ENCODE results near the gene GPR173. TPM values are rescaled to one million over a fixed set of nuclear protein-coding genes. Genes with fewer than 3 reads are reported as not detected.
A peak's percentile ranks its signal among the peaks of the same experiment; 100 is the strongest.

Gene GPR173
- total RNA-seq, 1 experiment from 2014 or later: 7.3 TPM

- H3K27me3 Mint-ChIP-seq (ENCODE audit: low read depth): no peaks in the 10 kb centered on the region
- H3K36me3 Mint-ChIP-seq: no peaks in the 10 kb centered on the region
- no peaks in the 10 kb centered on the region for H3K9me3 Mint-ChIP-seq
- H3K27ac Mint-ChIP-seq: no peak overlapping the region
- CTCF ChIA-PET: no interaction called here
- peak overlapping the region; percentile 79 for H3K4me3 Mint-ChIP-seq
- TF ChIP-seq ZNF671 (CRISPR knock-in tag; IDR thresholded peaks at IDR 0.05) (no peak), USF2 (CRISPR knock-in tag; IDR thresholded peaks at IDR 0.05) (no peak), SP1 (CRISPR knock-in tag; conservative IDR thresholded peaks at IDR 0.05) (no peak), FOXJ3 (CRISPR knock-in tag; IDR thresholded peaks at IDR 0.05; ENCODE audit: borderline replicate concordance) (no peak), ZNF232 (CRISPR knock-in tag; IDR thresholded peaks at IDR 0.05) (no peak), ZNF281 (CRISPR knock-in tag; IDR thresholded peaks at IDR 0.05) (no peak), ATF2 (CRISPR knock-in tag; IDR thresholded peaks at IDR 0.05; ENCODE audit: borderline replicate concordance, low read depth) (no peak), KAT7 (CRISPR knock-in tag; IDR thresholded peaks at IDR 0.05; ENCODE audit: borderline replicate concordance) (no peak), ZMAT4 (CRISPR knock-in tag; IDR thresholded peaks at IDR 0.05) (no peak), GABPB1 (CRISPR knock-in tag; IDR thresholded peaks at IDR 0.05) (no peak), ATF3 (CRISPR knock-in tag; conservative IDR thresholded peaks at IDR 0.05) (no peak), TCF7 (CRISPR knock-in tag; IDR thresholded peaks at IDR 0.05; ENCODE audit: low read depth) (no peak), FOXP1 (CRISPR knock-in tag; IDR thresholded peaks at IDR 0.05; ENCODE audit: borderline replicate concordance) (no peak), JAZF1 (CRISPR knock-in tag; IDR thresholded peaks at IDR 0.05) (no peak), TEAD1 (CRISPR knock-in tag; IDR thresholded peaks at IDR 0.05) (no peak), ATF1 (CRISPR knock-in tag; IDR thresholded peaks at IDR 0.05) (no peak), SMAD4 (CRISPR knock-in tag; IDR thresholded peaks at IDR 0.05) (no peak), GTF2I (CRISPR knock-in tag; conservative IDR thresholded peaks at IDR 0.05) (no peak)
- peaks cover 14% of the 10 kb centered on the region for H3K4me1 Mint-ChIP-seq
- POLR2A ChIA-PET: no interaction called here
- no peak for DNase-seq (ENCODE audit: low spot score)
- no peak for ATAC-seq
Measured at GRCh38 chrX:53049127-53049517, 533 bp downstream of the GPR173 start.

- DNase-seq (ENCODE audit: low spot score): no peak
- POLR2A ChIA-PET: no interaction called here
- TF ChIP-seq ATF1 (CRISPR knock-in tag; IDR thresholded peaks at IDR 0.05): no peak
- no peak for TF ChIP-seq SMAD4 (CRISPR knock-in tag; IDR thresholded peaks at IDR 0.05)
- no peak for TF ChIP-seq MYBL2 (CRISPR knock-in tag; IDR thresholded peaks at IDR 0.05)
- TF ChIP-seq ERG (CRISPR knock-in tag; IDR thresholded peaks at IDR 0.05): no peak
- no peak for TF ChIP-seq NR3C1 (CRISPR knock-in tag; conservative IDR thresholded peaks at IDR 0.05; ENCODE audit: low read depth)
- TF ChIP-seq NR1H2 (CRISPR knock-in tag; IDR thresholded peaks at IDR 0.05): no peak
- TF ChIP-seq FOXK1 (CRISPR knock-in tag; IDR thresholded peaks at IDR 0.05): no peak
- no peak for TF ChIP-seq CREM (CRISPR knock-in tag; IDR thresholded peaks at IDR 0.05)
- TF ChIP-seq CTCF (IDR thresholded peaks at IDR 0.05): no peak
- no peak for TF ChIP-seq PREB (CRISPR knock-in tag; IDR thresholded peaks at IDR 0.05; ENCODE audit: borderline replicate concordance)
- no peak for TF ChIP-seq OVOL2 (CRISPR knock-in tag; IDR thresholded peaks at IDR 0.05; ENCODE audit: borderline replicate concordance)
- no peak for TF ChIP-seq ZNF416 (CRISPR knock-in tag; IDR thresholded peaks at IDR 0.05)
Measured at GRCh38 chrX:53050841-53051240, 2.3 kb downstream of the GPR173 start.

More at GRCh38 chrX:53050841-53051240, 2.3 kb downstream of the GPR173 start:
- Mint-ChIP-seq H3K4me1 (peaks cover 14% of the 10 kb centered on the region), H3K27ac (no peak overlapping the region), H3K27me3 (ENCODE audit: low read depth) (no peaks in the 10 kb centered on the region), H3K36me3 (no peaks in the 10 kb centered on the region), H3K4me3 (no peak overlapping the region), H3K9me3 (no peaks in the 10 kb centered on the region)
- no peak for ATAC-seq
- CTCF ChIA-PET: no interaction called here

Measured in WTC11 (cell line).